HG02973 (cell line): ENCODE data around the gene SMIM38.

Source experiments
- ATAC-seq: cut with Tn5 transposase; IDR thresholded peaks from one replicate; pipeline ENCODE4 v1.9.1; 2021; ENCODE audit warnings: moderate library complexity; ENCODE audit not compliant: unreplicated experiment

Gene SMIM38

DNA sequence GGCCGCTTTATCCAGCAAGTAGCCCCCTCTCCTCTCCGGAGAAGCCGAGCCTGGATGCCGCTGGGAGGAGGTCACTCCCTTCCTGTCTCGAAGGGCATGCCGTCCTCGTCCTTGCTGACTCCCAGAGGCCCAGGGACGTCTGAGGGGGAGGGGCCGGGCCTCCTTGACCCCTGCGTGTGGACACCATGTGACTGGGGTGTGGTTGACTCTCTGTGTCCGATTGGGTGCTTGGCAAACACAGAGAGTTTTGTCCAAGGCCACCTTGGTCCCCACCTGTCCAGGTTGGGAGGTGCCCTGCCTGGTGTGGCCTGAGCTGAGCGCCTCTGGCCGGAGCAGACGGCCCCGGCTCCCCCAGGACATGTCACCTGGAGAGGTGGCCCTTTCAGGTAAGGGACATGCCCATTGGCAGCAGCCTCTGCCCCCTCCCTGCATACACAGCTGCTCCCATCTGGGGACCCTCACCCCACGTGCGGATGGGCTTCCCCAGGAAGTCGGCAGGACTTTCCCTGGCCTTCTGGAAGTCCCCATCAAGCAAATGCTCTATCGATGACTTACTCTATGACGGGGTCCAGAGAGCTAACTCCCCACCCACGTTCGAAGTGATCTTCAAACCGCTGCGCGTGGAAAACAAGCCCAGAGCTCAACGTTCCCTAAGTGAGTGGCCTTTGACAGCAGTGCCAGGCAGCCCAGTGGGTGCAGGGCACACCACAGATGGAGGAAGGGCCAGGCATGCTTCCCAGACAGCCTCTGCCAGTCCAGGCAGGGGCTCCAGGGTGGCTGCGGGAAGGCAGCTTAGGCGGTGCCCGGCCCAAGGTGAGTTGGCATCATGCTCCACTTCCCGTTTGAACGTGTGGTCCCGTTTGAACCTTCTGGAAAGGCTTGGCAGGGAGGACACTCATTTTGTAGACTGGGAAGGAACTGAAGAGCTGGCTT lies at the start of gene SMIM38:
TSS of gene SMIM38 (plus strand) at position 634 of the 933 bp plus-strand sequence. CDS start 1,912 bp downstream, outside the sequence.
- ATAC-seq = no peak

DNA sequence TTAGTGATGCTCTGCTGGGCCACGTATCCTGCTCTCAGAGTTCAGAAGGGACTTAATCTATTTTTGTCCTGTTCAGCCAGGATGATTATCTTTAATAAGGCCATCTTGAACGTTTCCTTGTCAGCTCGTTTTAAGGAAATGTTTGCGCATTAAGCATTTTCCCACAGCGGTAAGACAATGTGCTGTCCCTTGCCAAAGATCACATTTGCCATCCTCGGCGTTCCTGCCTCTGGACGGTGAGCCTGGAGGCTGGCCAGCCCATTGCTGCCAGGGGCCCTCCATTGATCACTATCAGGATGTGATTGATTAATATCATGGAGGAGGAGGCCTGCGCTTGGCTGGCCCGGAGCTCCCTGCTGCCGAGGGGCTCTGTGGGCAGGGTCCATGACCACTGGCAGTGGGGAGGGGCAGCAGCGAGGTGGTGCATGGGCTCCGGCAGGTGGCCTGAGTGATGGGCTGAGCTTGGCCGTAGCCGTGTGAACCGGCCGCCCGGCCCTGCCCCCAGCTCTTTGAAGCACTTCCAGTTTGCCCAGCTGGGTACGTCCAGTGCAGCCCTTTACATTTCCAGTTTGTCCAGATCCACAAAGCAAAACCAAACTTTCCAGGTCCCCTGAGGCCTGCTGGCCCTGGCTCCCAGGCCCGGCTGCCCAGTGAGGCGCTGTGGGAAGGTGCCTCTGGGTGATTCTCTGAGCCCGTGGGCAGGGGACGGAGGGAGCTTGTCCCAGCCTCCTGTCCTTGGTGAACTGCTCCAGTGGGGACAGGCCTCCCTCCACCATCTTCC lies 49.5 kb upstream of the SMIM38 start:
- ATAC-seq = no peak

DNA sequence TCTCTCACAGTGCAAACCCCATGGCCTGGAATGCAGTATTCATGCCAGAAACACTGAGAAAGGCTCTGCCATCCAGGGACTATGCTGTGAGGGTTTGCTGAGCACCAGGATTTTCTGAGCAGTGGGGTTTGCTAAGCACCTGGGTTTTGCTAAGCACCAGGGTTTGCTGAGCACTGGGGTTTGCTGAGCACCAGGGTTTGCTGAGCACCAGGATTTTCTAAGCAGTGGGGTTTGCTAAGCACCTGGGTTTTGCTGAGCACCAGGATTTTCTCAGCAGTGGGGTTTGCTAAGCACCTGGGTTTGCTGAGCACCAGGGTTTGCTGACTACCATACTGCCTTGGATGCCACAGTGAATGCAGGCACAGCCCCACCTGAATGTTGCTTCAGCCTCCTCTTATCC lies 48.3 kb upstream of the SMIM38 start:
- no peak for ATAC-seq

DNA sequence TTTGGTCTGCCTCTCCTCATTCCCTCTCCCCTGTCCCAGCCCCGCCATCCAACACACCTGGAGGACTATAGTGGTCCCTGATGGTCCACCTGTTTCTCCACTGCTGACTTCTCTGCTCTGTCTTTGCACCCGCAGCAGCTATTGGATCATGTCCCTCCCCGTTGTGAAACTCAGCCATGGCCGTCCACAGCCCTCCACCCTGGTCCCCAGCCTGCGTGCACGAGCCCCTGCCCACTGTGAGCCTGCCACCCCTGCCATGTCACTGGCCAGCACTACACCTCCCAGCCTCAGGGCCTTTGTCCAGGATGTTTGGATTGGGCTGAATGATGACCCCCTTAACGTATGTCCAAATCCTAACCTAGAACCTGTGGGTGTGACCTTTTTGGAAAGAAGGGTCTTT lies 47.7 kb upstream of the SMIM38 start:
- no peak for ATAC-seq

DNA sequence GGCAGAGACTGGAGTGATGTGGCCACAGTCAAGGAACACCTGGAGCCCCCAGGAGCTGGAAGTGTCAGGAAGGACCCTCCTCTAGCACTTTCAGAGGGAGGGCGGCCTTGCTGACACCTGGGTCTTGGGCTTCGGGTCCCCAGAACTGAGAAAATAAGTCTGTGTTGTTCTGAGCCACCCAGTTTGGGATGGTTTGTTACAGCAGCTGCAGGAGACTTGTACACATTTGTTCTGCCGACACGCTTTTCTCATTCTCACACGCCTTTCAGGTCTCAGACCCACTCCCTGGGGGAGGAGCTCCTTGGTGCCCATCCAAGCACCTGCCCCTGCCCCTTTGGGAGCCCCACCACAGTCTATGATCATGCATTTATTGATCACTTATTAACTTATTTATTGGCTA lies 47.2 kb upstream of the SMIM38 start:
- no peak for ATAC-seq

DNA sequence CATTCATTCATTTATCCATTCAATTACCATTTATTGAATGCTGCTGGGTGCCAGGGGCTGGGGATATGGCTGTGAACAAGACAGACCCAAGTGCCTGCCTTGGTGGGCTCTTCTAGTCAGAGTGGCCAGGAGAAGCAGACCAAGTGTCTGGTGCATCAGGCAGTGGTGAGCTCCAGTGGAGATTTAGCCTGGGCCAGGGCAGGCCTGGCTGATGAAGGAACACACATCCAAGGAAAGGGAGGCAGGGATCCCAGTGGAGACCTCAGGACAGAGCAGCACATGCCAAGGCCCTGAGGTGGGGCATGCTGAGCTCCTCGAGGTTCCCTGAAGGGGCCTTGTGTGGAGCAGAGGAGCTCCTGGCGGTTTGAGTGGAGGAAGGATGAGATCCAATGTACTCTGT lies 46.6 kb upstream of the SMIM38 start:
- no peak for ATAC-seq

DNA sequence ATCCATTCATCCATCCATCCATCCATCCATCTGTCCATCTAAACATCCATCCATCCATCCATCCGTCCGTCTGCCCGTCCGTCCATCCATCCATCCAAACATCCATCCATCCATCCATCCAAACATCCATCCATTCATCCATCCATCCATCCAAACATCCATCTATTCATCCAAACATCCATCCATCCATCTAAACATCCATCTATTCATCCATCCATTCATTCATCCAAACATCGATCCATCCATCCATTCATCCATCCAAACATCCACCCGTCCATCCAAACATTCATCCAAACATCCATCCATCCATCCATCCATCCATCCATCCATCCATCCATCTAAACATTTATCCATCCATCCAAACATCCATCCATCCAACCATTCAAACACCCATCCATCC lies 45.3 kb upstream of the SMIM38 start:
- no peak for ATAC-seq

DNA sequence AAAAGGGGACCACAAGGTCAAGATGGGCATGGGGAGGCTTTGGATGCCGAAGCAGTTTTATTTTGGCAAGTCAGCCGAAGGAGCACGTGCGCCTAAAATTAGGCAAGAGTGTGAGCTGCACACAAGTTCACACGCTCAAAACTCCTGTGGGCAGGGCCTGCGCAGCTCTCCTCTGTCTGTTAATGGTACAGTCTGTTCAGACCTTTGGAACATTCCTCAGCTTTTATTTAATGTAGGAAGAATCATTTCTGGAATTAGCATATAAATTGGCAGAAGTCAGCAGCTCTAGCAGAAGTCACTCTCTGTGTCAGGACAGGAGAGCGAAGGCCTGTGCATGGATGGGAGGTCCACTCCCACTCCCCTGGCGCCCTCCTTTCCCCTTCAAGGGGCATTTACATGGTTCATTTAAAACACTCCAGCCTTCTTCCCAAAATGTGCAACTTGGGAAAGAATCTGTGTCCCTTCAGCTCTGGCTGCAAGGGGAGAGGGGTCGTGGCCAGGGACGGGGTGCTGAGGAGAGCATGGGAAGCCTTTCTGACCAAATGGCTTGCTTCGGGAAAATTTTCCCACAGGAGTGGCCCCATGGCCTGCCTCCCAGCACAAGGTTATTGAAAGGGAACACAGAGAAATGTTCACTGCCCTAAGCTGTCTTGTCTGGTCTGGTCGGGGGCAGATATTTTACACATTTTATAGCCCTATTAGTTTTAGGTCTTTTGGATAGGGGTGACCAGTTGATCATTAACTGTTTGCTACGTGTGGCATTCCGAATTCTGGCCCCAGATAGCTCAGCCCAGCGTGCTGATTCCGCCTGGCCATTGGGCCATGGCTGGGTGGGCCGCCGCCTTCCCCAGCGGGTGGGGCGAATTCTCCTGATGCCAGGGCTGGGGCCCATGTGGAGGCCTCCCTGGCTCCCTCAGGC lies 43.9 kb upstream of the SMIM38 start:
- no peak for ATAC-seq

DNA sequence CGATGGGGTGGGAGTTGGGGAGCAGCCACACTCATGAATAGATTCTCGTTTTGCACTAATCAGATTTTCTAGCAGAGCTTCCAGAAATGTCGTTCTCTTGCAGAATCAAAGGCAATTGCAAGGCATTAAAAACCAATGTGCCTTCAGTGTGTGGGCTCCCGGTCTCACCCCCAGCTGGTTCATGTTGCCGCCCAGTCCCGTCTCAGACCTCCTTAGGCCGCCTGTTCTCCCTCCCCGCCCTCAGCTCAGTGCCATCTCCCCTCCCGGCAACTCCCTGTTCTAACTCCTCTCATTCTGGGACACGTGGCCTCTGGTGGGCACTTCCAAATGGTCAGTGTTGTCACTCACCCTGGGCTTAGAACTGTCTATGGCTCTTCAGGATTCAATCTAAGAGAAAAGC lies 42.5 kb upstream of the SMIM38 start:
- no peak for ATAC-seq

DNA sequence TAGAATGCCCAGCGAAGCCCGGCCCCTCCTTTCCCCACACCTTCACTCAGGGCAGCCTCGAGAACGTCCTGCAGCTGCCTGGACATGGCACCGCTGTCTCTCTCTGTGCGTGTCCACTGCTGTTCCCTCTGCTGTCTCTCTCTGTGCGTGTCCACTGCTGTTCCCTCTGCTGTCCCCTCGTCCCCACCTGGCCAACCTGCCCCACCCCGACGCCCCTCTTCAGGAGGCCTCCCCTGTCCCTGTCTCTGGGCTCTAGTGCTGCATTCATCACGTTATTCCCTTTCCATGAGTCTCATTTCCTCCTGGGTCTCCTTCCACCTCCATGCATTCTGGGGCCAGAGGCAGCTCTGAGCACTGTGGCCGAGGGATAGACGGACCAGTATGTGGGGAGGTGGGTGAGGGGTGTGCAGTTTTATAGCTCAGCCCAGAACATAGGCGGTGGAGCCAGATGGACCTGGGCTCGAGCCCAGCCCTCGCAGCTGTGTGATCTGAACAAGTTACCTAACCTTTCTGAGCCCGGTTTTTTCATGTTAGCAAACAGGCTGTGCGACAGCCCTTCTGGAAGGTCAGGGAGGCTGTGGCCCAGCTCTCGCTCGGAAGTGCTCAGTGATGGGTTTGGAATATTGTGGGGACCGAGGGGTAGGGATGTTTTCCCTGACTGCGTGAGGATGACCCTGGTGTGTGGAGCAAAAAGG lies 41.9 kb upstream of the SMIM38 start:
- no peak for ATAC-seq

DNA sequence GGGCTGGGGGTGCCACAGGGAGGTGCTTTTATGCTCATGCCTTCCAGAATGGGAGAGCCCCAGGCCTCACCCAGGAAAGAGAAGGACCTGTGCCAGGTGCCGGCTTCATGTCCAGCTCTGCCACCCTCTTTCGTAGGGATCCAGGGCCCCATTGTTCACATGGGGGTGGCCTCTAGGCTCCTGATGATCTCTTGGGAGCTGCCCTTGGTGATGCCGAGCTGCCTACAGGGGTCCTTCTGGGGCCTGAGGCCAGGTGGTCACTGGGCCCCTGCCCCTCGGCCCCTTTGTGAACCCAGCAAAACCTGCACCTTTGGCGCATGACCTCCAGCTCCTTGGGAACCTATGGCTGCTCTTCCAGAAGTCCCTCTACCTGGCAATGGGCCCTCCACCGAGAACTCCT lies 41.4 kb upstream of the SMIM38 start:
- no peak for ATAC-seq

DNA sequence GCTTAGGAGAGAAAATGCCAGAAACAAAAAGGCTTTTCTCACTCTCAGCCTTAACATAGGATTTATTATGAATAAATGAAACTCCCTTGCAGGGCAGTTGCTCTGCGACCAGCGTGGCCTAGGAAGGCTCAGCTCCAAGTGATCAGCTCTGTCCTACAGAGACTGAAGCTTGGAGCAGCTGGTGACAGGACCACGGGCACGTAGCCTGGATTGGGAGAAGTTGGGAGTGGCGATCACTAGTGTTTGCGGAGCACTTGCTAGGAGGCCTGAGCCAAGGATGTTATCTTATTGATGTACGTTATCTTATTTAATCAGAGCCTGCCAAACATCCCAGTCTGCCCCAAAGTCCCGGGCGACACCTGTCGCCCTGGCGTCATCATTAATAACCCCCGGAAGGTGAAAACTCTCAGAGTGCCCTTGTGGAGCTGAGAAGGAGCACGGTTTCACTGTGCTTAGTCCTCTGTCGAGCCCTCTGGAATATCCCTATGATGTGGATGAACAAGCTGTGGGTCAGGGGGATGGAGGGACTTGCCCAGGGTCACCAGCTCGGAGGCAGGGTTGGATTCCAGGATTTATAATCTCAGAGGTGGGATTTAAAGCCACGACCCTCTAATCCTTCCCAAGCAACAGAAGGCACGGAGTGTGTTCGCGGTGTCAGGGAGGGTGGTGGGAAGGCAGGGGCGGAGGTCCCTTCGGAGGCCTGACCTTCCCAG lies 40.8 kb upstream of the SMIM38 start:
- no peak for ATAC-seq

DNA sequence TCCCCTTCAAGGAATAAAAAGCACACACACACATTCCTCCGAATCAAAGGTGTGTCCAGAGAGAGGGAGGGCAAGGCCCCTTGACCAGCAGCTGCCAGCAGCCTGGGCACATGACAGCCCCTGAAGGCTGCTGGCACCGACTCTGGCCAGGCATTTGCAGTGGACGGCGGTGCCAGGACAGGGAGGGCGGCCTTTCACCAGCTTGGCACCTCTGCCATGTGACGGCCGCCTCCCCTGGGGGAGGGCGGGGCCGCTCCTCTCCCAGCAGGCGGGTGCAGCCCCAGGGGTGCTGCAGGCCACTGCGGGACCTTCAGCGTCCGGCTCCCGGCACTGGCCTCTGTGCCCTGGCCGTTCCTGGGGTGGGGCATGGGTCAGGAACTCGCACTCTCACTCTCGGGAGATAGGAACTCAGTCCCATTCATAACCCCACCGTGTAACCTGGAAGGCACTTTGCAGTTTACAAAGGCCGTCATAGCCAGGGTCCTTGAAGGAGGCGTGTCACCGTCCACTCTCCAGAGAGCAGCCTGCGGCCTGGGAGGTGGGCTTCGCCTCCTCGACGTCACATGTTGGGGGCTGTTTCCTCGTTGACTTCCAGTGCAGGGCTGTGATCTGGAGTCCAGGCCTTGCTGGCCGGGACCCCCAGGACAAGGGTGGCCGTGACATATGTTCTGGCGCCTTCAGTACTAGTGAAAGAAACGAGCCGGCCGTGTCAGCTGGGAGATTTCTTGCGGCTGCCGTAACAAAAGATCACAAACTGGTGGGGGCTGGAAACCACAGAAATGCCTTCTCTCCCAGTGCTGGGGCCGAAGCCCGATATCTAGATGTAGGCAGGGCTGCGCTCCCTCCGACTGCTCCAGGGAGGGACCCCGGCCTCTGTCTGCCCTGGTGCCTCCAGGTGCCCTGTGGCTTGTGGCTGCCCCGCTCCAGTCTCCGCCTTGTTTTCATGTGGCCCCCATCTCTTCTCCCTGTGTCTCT lies 39.9 kb upstream of the SMIM38 start:
- no peak for ATAC-seq

DNA sequence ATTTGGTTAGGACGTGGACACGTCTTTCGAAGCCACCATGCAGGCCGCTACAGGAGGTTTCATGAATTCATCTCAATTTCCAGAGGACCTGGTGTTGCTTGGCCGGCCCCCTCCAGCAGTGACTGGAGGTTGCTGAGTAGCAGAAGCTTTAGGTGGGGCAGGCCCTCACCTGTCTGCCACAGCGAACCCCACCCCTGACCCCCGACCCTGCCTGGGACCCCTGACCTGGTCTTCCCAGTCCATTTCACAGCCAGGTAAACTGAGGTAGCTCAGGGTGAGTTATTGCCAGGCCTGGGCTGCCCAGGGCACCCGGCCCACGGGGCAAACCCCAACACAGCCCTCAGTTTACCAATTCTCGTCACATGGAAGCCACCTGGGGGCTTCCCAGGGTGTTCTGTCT lies 39.1 kb upstream of the SMIM38 start:
- ATAC-seq = no peak

DNA sequence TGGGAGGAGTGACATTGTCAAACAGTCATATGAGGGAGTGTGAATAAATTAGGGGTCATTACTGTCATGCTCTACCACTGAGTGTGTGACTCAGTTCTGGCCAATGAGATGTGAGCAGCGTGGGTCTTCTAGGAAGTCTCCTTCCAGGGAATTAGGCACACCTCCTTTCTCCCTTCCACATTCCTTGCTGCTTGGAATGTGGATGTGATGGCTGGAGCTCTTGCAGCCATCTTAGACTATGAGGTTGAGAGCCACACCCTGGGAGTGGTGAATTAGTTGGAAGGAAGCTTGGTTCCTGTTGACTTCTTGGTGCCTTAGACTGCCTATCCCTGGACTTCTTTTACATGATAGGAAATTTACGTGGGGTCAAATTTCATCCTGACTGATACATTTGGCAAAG lies 36.5 kb upstream of the SMIM38 start:
- no peak for ATAC-seq

DNA sequence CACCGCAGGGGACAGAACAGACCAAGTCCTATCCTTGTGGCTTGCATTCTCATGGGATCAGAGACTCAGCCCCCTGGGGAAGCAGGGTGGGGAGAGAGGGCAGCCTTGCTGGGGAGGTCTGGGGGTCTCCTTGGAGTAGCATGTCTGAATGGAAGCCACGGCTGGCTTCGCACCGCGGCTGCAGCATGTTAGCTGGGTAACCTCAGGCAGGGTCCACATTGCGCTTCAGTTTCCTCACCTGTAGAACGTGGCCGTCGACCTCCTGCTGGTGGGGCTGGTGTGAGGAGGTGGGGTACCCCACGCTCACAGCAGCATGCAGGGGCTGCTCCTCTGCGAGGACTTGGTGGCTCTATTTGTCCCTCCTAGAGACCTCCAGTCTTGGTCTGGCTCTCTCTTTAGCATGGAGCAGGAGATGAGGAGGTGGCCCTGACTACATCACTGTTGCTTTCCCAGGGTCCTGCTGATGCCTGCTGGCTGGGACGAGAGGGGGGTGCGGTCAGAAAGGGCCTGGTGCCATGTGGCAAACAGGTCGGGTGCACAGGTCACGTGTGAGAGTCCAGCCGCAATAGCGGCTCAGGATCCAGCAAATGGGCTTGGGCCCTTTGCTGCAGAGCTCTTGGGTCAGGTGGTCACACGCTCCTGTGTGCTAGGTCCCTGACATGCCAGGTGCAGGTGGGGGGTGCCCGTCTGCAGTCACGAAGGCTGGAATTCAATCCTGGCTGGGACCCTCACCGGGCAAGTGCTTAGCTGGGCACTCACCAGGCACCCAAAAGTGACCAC lies 35.4 kb upstream of the SMIM38 start:
- no peak for ATAC-seq

DNA sequence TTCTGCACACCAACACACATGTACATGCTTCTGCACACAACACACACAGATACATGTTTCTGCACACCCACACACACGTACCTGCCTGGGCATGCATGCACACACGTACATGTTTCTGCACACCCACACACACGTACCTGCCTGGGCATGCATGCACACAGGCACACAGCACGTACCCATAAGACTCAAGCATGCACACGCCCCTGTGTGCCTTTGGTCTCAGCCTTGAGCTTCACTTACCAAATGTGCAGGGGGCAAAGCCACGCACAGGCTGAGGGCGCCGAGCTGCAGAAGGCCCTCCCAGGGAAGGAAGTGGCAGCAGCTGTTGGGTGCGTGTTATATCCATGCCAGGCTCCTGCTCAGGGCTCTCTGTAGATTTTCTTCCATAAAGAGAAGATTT lies 34.7 kb upstream of the SMIM38 start:
- no peak for ATAC-seq
